BLaER1 (cell line): ENCODE measurements around the gene NKD2.

Experiments
- H3K27ac ChIP-seq: shearing (Covaris generic); formaldehyde crosslinking; 2 replicates; pipeline ENCODE4 v1.8.1; 2022
- H3K27me3 ChIP-seq: shearing (Covaris generic); formaldehyde crosslinking; 2 replicates; pipeline ENCODE4 v1.8.1; 2022
- H3K36me3 ChIP-seq: shearing (Covaris generic); formaldehyde crosslinking; 2 replicates; pipeline ENCODE4 v1.8.1; 2022
- H3K4me1 ChIP-seq: shearing (Covaris generic); formaldehyde crosslinking; 2 replicates; pipeline ENCODE4 v1.8.1; 2022
- H3K4me2 ChIP-seq: shearing (Covaris generic); formaldehyde crosslinking; 2 replicates; pipeline ENCODE4 v1.8.1; 2022
- H3K4me3 ChIP-seq: shearing (Covaris generic); formaldehyde crosslinking; 2 replicates; pipeline ENCODE4 v1.8.1; 2022
- H3K9ac ChIP-seq: shearing (Covaris generic); formaldehyde crosslinking; 2 replicates; pipeline ENCODE4 v1.8.1; 2022
- H3K9me3 ChIP-seq: shearing (Covaris generic); formaldehyde crosslinking; 2 replicates; pipeline ENCODE4 v1.8.1; 2022
- H4K20me1 ChIP-seq: shearing (Covaris generic); formaldehyde crosslinking; 2 replicates; pipeline ENCODE4 v1.8.1; 2022
- Cebpa-rat ChIP-seq: shearing (Covaris generic); IDR thresholded peaks from 2 replicates; pipeline ENCODE4 v1.8.1; 2022

Gene NKD2

GRCh38 chr5:1032551-1033027 is 24.0 kb downstream of the NKD2 start:
- H3K36me3 ChIP-seq = peaks cover 63% of the 10 kb centered on the region
- H3K4me3 ChIP-seq = no peak overlapping the region
- H3K9ac ChIP-seq = no peak overlapping the region
- no peak for TF ChIP-seq Cebpa-rat
- H3K4me2 ChIP-seq = no peak overlapping the region
- no peaks in the 10 kb centered on the region for H3K9me3 ChIP-seq
- no peak overlapping the region for H3K27ac ChIP-seq
- H4K20me1 ChIP-seq = peaks cover 88% of the 10 kb centered on the region
- H3K4me1 ChIP-seq = peaks cover 27% of the 10 kb centered on the region
- H3K27me3 ChIP-seq = peaks cover 20% of the 10 kb centered on the region; the same call in 1 of the 2 replicates

GRCh38 chr5:1033178-1033577 is 24.6 kb downstream of the NKD2 start:
- H3K4me2 ChIP-seq = no peak overlapping the region
- H3K27me3 ChIP-seq = peaks cover 14% of the 10 kb centered on the region; the same call in 1 of the 2 replicates
- H3K9me3 ChIP-seq = peaks cover 5% of the 10 kb centered on the region
- H3K27ac ChIP-seq = no peak overlapping the region
- TF ChIP-seq Cebpa-rat = no peak
- peaks cover 69% of the 10 kb centered on the region for H3K36me3 ChIP-seq
- H4K20me1 ChIP-seq = peaks cover 83% of the 10 kb centered on the region
- peaks cover 21% of the 10 kb centered on the region for H3K4me1 ChIP-seq
- no peak overlapping the region for H3K4me3 ChIP-seq
- H3K9ac ChIP-seq = no peak overlapping the region

- no peak for TF ChIP-seq Cebpa-rat
- peaks cover 12% of the 10 kb centered on the region for H3K9me3 ChIP-seq
- peaks cover 7% of the 10 kb centered on the region; the same call in 1 of the 2 replicates for H3K27me3 ChIP-seq
- H3K9ac ChIP-seq = no peak overlapping the region
- H3K4me1 ChIP-seq = peaks cover 15% of the 10 kb centered on the region
- no peak overlapping the region for H3K4me2 ChIP-seq
- H3K4me3 ChIP-seq = no peak overlapping the region
- H3K36me3 ChIP-seq = peaks cover 76% of the 10 kb centered on the region
- H4K20me1 ChIP-seq = peaks cover 77% of the 10 kb centered on the region
- no peak overlapping the region for H3K27ac ChIP-seq
Measured at GRCh38 chr5:1033606-1034420, 25.2 kb downstream of the NKD2 start.

DNA sequence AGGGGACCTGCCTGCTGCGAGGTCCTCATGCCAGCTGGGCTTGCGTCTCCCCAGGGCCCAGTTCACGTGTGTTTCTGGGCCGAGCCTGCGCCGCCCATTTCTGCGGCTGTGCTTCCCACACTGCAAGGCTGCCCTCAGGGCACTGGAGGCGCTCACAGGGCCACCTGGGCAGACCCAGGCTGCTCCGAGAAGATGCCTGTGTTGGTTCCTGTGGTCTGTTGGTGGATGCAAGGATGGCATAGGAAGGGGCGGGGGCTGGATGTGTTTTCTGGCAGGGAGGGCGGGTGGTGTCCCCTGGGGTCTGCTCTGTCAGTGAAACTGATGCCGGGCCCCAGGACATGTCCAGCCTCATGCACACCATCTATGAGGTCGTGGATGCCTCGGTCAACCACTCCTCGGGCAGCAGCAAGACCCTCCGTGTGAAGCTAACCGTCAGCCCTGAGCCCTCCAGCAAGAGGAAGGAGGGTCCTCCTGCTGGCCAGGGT is 25.9 kb downstream of the NKD2 start:
- peaks cover 81% of the 10 kb centered on the region for H3K36me3 ChIP-seq
- H3K9me3 ChIP-seq = peaks cover 16% of the 10 kb centered on the region
- peaks cover 2% of the 10 kb centered on the region; the same call in 1 of the 2 replicates for H3K27me3 ChIP-seq
- H3K4me1 ChIP-seq = peaks cover 8% of the 10 kb centered on the region
- H3K9ac ChIP-seq = no peak overlapping the region
- H4K20me1 ChIP-seq = peaks cover 71% of the 10 kb centered on the region
- no peak for TF ChIP-seq Cebpa-rat
- no peak overlapping the region for H3K4me3 ChIP-seq
- no peak overlapping the region for H3K4me2 ChIP-seq
- H3K27ac ChIP-seq = no peak overlapping the region

DNA sequence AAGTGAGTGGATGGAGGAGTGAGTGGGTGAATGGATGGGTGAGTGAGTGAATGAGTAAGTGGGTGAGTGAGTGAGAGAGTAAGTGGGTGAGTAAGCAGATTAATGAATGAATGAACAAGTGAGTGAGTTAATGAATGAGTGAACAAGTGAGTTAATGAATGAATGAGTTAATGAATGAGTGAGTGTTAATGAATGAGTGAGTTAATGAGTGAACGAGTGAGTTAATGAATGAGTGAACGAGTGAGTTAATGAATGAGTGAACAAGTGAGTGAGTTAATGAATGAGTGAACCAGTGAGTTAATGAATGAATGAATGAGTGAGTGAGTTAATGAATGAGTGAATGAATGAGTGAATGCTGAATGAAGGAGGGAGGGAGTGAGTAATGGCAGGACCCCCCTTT is 26.4 kb downstream of the NKD2 start:
- Histone ChIP-seq H3K9ac (no peak overlapping the region), H3K4me2 (no peak overlapping the region), H3K27me3 (no peaks in the 10 kb centered on the region), H4K20me1 (peaks cover 67% of the 10 kb centered on the region), H3K9me3 (peaks cover 20% of the 10 kb centered on the region), H3K4me1 (peaks cover 7% of the 10 kb centered on the region; the same call in 1 of the 2 replicates), H3K4me3 (no peak overlapping the region), H3K36me3 (peaks cover 84% of the 10 kb centered on the region), H3K27ac (no peak overlapping the region)
- TF ChIP-seq Cebpa-rat = no peak

DNA sequence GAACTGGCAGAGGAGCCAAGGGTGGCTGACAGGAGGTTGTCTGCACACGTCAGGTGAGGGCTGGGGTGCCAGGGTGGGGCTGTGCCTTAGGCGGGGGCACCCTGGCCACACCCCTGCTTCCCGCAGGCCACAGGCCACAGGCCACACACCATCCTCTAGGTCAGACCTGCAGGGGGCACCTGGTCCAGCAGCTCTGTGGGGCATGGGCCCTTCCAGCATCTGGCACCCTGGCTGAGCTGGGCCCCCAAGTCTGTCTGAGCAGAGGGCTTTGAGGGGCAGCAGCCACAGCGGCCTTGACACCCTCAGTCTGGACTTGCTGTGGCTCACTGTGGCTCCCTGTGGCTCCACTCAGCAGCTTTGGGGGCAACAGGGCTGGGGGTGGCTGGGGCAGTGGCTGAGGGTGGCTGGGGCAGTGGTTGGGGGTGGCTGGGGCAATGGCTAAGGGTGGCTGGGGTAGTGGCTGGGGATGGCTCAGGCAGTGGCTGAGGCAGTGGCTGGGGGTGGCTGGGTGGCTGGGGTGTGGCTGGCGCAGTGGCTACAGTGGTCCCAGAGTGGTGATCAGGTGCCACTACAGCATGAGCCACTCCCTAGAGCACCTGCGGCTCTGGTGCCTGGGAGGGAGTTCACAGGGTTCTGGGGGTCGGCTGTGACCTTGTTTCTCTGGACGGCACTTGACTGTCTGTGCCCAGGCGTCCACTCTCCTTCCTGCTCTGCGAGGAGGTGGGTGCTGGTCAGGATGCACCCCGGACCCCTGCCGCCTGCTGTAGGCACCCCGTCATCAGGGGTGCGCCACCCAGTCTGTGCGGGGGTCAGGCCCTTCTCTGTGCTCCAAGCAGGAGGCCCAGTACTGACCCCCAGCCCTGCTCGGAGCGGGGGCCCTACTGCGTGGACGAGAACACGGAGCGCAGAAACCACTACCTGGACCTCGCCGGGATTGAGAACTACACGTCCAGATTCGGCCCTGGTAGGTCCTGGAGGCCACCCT is 27.1 kb downstream of the NKD2 start:
- Histone ChIP-seq H4K20me1 (peaks cover 67% of the 10 kb centered on the region), H3K9me3 (peaks cover 28% of the 10 kb centered on the region), H3K9ac (no peak overlapping the region), H3K4me3 (no peak overlapping the region), H3K27ac (no peak overlapping the region), H3K4me1 (peaks cover 9% of the 10 kb centered on the region; the same call in 1 of the 2 replicates), H3K27me3 (no peaks in the 10 kb centered on the region), H3K36me3 (peaks cover 91% of the 10 kb centered on the region), H3K4me2 (no peak overlapping the region)
- TF ChIP-seq Cebpa-rat = no peak

- Histone ChIP-seq H3K27ac (no peak overlapping the region), H4K20me1 (peaks cover 60% of the 10 kb centered on the region), H3K36me3 (peaks cover 88% of the 10 kb centered on the region), H3K9me3 (peaks cover 28% of the 10 kb centered on the region), H3K4me2 (no peak overlapping the region), H3K9ac (no peak overlapping the region), H3K27me3 (no peaks in the 10 kb centered on the region), H3K4me3 (no peak overlapping the region), H3K4me1 (peaks cover 9% of the 10 kb centered on the region; the same call in 1 of the 2 replicates)
- TF ChIP-seq Cebpa-rat = no peak
Measured at GRCh38 chr5:1036504-1037122, 28.0 kb downstream of the NKD2 start.

DNA sequence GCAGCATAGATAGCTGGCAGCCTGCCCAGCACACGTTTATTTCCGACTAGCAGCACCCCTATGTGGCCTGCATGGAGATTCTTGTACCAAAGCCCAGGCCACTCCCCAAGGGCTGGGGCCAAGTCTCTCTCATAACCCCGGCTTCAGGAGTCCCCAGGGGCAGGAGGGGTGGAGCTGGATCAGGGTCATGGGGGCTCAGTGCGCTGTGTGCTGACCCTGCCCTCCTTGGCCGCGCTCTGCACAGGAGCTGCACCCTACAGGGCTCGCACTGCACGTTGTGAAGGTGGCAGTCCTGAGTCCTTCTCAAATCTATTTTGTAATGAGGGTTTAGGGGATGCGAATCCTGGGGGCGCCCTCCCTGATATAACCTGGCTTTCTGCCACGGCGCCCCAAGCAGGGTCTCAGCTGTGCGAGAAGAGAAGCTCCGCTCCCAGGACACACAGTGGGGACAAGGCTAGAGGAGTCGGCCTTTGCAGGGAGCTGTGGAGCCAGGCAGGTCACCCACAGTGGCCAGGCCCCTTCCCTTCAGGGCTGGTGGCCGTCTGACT is 28.6 kb downstream of the NKD2 start:
- TF ChIP-seq Cebpa-rat = no peak
- Histone ChIP-seq H3K27me3 (no peaks in the 10 kb centered on the region), H3K27ac (no peak overlapping the region), H3K9me3 (peaks cover 28% of the 10 kb centered on the region), H3K4me1 (peaks cover 9% of the 10 kb centered on the region; the same call in 1 of the 2 replicates), H4K20me1 (peaks cover 54% of the 10 kb centered on the region), H3K4me2 (no peak overlapping the region), H3K9ac (no peak overlapping the region), H3K4me3 (no peak overlapping the region), H3K36me3 (peaks cover 82% of the 10 kb centered on the region)
